ENCODE measurements around the gene MYO5A. TPM values are rescaled to one million over a fixed set of nuclear protein-coding genes. Genes with fewer than 3 reads are reported as not detected.

The MYO5A gene
- total RNA-seq, 1 experiment from 2014 or later, result 61.1 TPM

DNA sequence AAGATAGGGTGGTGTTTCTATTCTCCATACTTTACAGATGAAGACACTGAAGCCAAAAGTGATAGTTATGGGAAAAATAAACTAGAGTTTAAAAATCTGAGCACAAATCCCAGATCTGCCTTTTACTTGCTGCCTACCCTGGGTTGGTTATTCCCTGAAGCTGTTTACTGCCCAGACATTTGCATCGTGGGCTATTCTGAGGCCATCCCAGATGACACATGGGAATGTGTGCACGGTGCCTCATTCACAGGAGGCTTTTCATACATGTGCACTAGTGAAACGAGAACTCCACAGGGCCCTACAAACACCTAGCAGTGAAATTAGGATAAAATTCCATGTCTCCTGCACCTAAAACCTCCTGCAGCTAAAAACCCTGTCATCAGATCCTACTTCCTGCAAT lies 250.5 kb downstream of the MYO5A start:
- CTCF ChIA-PET, result no interaction called here
- no peak for ATAC-seq
- Histone ChIP-seq H3K27ac (ENCODE audit: low read length) (no peak overlapping the region), H3K36me3 (ENCODE audit: control insufficient read depth, insufficient read depth, low read length) (no peaks in the 10 kb centered on the region), H3K4me1 (ENCODE audit: control insufficient read depth, insufficient read depth, low read length) (peaks cover 4% of the 10 kb centered on the region; the same call in 1 of the 2 replicates), H3K9me3 (ENCODE audit: control insufficient read depth, insufficient read depth, low read depth, low read length) (no peaks in the 10 kb centered on the region), H3K4me3 (ENCODE audit: low read depth in 2 of 2, low read length in 2 of 2) (no peak overlapping the region), H3K27me3 (ENCODE audit: control insufficient read depth, insufficient read depth, low read length) (no peaks in the 10 kb centered on the region)
- intact Hi-C loops (cut with micrococcal nuclease; ENCODE audit: unreplicated experiment), result no loop called here
- no TSS peak for BruUV-seq (replicated peaks)
- DNase-seq (ENCODE audit: low read depth, low spot score), result no peak
- in situ Hi-C loops (cut with HindIII; ENCODE audit: low pct_unique_long_range_greater_than_20kb, low sequenced_read_pairs), result no loop called here
- TF ChIP-seq, protein P1, sequence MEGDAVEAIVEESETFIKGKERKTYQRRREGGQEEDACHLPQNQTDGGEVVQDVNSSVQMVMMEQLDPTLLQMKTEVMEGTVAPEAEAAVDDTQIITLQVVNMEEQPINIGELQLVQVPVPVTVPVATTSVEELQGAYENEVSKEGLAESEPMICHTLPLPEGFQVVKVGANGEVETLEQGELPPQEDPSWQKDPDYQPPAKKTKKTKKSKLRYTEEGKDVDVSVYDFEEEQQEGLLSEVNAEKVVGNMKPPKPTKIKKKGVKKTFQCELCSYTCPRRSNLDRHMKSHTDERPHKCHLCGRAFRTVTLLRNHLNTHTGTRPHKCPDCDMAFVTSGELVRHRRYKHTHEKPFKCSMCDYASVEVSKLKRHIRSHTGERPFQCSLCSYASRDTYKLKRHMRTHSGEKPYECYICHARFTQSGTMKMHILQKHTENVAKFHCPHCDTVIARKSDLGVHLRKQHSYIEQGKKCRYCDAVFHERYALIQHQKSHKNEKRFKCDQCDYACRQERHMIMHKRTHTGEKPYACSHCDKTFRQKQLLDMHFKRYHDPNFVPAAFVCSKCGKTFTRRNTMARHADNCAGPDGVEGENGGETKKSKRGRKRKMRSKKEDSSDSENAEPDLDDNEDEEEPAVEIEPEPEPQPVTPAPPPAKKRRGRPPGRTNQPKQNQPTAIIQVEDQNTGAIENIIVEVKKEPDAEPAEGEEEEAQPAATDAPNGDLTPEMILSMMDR (IDR thresholded peaks at IDR 0.05), result no peak
- TF ChIP-seq SIN3A (IDR thresholded peaks at IDR 0.05; ENCODE audit: borderline replicate concordance, insufficient read depth, low read depth, low read length) (no peak), POLR2AphosphoS5 (IDR thresholded peaks at IDR 0.05; ENCODE audit: low read depth, low read length) (no peak), TCF7L2 (IDR thresholded peaks at IDR 0.05; ENCODE audit: low read depth, low read length) (no peak)
- TF ChIP-seq, protein P2, sequence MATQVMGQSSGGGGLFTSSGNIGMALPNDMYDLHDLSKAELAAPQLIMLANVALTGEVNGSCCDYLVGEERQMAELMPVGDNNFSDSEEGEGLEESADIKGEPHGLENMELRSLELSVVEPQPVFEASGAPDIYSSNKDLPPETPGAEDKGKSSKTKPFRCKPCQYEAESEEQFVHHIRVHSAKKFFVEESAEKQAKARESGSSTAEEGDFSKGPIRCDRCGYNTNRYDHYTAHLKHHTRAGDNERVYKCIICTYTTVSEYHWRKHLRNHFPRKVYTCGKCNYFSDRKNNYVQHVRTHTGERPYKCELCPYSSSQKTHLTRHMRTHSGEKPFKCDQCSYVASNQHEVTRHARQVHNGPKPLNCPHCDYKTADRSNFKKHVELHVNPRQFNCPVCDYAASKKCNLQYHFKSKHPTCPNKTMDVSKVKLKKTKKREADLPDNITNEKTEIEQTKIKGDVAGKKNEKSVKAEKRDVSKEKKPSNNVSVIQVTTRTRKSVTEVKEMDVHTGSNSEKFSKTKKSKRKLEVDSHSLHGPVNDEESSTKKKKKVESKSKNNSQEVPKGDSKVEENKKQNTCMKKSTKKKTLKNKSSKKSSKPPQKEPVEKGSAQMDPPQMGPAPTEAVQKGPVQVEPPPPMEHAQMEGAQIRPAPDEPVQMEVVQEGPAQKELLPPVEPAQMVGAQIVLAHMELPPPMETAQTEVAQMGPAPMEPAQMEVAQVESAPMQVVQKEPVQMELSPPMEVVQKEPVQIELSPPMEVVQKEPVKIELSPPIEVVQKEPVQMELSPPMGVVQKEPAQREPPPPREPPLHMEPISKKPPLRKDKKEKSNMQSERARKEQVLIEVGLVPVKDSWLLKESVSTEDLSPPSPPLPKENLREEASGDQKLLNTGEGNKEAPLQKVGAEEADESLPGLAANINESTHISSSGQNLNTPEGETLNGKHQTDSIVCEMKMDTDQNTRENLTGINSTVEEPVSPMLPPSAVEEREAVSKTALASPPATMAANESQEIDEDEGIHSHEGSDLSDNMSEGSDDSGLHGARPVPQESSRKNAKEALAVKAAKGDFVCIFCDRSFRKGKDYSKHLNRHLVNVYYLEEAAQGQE (IDR thresholded peaks at IDR 0.05; ENCODE audit: insufficient read depth in 1 of 2, low read depth in 2 of 2, low read length in 1 of 2), result no peak
- POLR2A ChIA-PET, result no interaction called here

DNA sequence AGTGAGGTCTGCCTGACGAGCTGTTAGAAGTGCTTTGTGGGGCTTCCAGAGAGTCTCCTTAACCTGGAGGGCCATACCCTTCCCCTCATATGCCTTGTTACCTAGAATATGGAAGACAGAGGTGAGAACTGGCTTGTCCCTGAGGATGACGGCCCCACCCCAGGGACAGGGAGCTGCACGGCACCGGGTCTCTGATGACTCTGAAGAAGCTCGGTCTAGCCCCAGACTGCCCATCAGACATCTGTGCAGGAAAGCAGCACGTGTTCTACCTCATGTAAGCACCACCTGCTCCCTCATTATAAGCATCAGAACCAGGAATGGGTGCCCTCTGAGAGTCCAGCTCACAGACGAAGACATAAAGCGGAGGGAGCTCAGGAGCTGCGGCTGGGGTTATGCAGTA lies 251.1 kb downstream of the MYO5A start:
- ChIA-PET CTCF (no interaction called here), POLR2A (no interaction called here)
- Histone ChIP-seq H3K4me1 (ENCODE audit: control insufficient read depth, insufficient read depth, low read length) (peaks cover 4% of the 10 kb centered on the region; the same call in 1 of the 2 replicates), H3K27me3 (ENCODE audit: control insufficient read depth, insufficient read depth, low read length) (no peaks in the 10 kb centered on the region), H3K36me3 (ENCODE audit: control insufficient read depth, insufficient read depth, low read length) (no peaks in the 10 kb centered on the region), H3K9me3 (ENCODE audit: control insufficient read depth, insufficient read depth, low read depth, low read length) (no peaks in the 10 kb centered on the region), H3K27ac (ENCODE audit: low read length) (no peak overlapping the region), H3K4me3 (ENCODE audit: low read depth in 2 of 2, low read length in 2 of 2) (no peak overlapping the region)
- DNase-seq (ENCODE audit: low read depth, low spot score) (no peak), ATAC-seq (no peak)
- in situ Hi-C loops (cut with HindIII; ENCODE audit: low pct_unique_long_range_greater_than_20kb, low sequenced_read_pairs), result no loop called here
- intact Hi-C loops (cut with micrococcal nuclease; ENCODE audit: unreplicated experiment), result no loop called here
- no TSS peak for BruUV-seq (replicated peaks)
- TF ChIP-seq POLR2AphosphoS5 (IDR thresholded peaks at IDR 0.05; ENCODE audit: low read depth, low read length) (no peak), TCF7L2 (IDR thresholded peaks at IDR 0.05; ENCODE audit: low read depth, low read length) (no peak), SIN3A (IDR thresholded peaks at IDR 0.05; ENCODE audit: borderline replicate concordance, insufficient read depth, low read depth, low read length) (no peak)
- TF ChIP-seq, protein P2 (IDR thresholded peaks at IDR 0.05; ENCODE audit: insufficient read depth in 1 of 2, low read depth in 2 of 2, low read length in 1 of 2), result no peak
- TF ChIP-seq, protein P1 (IDR thresholded peaks at IDR 0.05), result no peak
